Activated B cell treated with CpG ODN at 0.5 μM for 24 hours (primary cell): ENCODE results near the gene SULT4A1. TPM values are rescaled to one million over a fixed set of nuclear protein-coding genes. Genes with fewer than 3 reads are reported as not detected.

Source experiments
- ATAC-seq: fragments of 200-7000 bp; cut with Tn5 transposase; one replicate; pipeline ENCODE4 v1.10.0; 2021; ENCODE audit warnings: low read depth, mild to moderate bottlenecking, moderate library complexity
- CTCF ChIA-PET: fragments of 350-600 bp; sonication (Branson Sonifier 250); formaldehyde crosslinking; loops from one replicate; lab custom pipeline; 2021; ENCODE audit warnings: antibody characterized with exemption; lab: Charles Lee
- POLR2A ChIA-PET: fragments of 350-600 bp; sonication (Branson Sonifier 250); formaldehyde crosslinking; loops from one replicate; lab custom pipeline; 2021; ENCODE audit warnings: antibody characterized with exemption; lab: Charles Lee
- DNase-seq: peaks from one replicate; pipeline ENCODE4 v3.0.0; 2022
- H3K27ac Mint-ChIP-seq: one replicate; pipeline ENCODE4 v1.8.0; 2020; ENCODE audit warnings: mixed read lengths
- H3K27me3 Mint-ChIP-seq: one replicate; pipeline ENCODE4 v1.8.0; 2021; ENCODE audit warnings: mixed read lengths
- H3K36me3 Mint-ChIP-seq: one replicate; pipeline ENCODE4 v1.8.0; 2021; ENCODE audit warnings: low read depth, mixed read lengths
- H3K4me1 Mint-ChIP-seq: one replicate; pipeline ENCODE4 v1.8.0; 2021; ENCODE audit warnings: mixed read lengths
- H3K4me3 Mint-ChIP-seq: one replicate; pipeline ENCODE4 v1.8.0; 2020; ENCODE audit warnings: mild to moderate bottlenecking, mixed read lengths
- H3K9me3 Mint-ChIP-seq: one replicate; pipeline ENCODE4 v1.8.0; 2020; ENCODE audit warnings: mixed read lengths
- intact Hi-C: fragments of 100-400 bp; cut with micrococcal nuclease; formaldehyde crosslinking; loops from one replicate; pipeline ENCODE4 v1.15.1; 2024
- total RNA-seq: library from RNA; stranded (reverse); gene quantifications from 2 replicates; pipeline ENCODE4 v1.2.3, GENCODE V29; 2022
- TF ChIP-seq, protein P1 (sequence below): fragments of 200-600 bp; IDR thresholded peaks from one replicate; pipeline ENCODE4 v1.8.0; 2022; ENCODE audit warnings: antibody characterized with exemption, mild to moderate bottlenecking

The SULT4A1 gene
- total RNA-seq, 1 donor from 2014 or later = not detected

DNA sequence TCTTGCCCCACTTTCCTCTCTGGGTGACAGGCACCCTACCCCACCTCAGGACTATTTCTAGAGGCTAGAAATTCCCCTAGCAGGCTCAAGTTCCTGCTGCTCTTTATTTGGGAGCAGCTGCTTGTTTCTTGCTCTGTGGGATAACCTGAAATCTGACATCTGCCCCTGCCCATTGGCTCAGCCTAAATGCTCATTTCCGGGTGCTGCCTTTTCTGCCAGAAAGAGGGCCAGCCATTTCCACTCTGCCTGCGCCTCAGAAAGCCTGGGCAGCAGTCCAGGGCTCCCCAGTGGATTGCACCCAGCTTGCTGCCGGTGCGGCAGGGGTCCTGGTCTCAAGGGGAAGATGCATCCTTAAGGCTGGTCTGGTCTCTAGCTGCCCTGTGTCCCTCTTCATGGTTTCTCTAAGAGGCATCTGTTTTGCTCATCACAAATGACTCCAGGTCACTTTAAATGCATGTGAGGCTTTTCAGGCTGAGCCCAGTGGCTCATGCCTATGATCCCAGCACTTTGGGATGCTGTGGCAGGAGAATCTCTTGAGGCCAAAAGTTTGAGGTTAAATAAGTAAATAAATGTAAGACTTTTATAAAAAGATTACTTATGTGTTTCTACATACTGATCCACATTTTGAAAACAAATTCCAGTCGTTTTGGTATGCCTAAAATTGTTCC, 39.8 kb upstream of the SULT4A1 start:
- H3K27ac Mint-ChIP-seq = no peak overlapping the region
- TF ChIP-seq, protein P1, sequence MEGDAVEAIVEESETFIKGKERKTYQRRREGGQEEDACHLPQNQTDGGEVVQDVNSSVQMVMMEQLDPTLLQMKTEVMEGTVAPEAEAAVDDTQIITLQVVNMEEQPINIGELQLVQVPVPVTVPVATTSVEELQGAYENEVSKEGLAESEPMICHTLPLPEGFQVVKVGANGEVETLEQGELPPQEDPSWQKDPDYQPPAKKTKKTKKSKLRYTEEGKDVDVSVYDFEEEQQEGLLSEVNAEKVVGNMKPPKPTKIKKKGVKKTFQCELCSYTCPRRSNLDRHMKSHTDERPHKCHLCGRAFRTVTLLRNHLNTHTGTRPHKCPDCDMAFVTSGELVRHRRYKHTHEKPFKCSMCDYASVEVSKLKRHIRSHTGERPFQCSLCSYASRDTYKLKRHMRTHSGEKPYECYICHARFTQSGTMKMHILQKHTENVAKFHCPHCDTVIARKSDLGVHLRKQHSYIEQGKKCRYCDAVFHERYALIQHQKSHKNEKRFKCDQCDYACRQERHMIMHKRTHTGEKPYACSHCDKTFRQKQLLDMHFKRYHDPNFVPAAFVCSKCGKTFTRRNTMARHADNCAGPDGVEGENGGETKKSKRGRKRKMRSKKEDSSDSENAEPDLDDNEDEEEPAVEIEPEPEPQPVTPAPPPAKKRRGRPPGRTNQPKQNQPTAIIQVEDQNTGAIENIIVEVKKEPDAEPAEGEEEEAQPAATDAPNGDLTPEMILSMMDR = no peak
- H3K36me3 Mint-ChIP-seq = no peaks in the 10 kb centered on the region
- no peak for DNase-seq
- no peak for ATAC-seq
- H3K9me3 Mint-ChIP-seq = no peaks in the 10 kb centered on the region
- no peaks in the 10 kb centered on the region for H3K4me1 Mint-ChIP-seq
- POLR2A ChIA-PET = no interaction called here
- intact Hi-C loops = no loop called here
- H3K27me3 Mint-ChIP-seq = peaks cover 18% of the 10 kb centered on the region
- CTCF ChIA-PET = no interaction called here
- no peak overlapping the region for H3K4me3 Mint-ChIP-seq

- intact Hi-C loops = no loop called here
- no peak overlapping the region for H3K27ac Mint-ChIP-seq
- ChIA-PET POLR2A (no interaction called here), CTCF (no interaction called here)
- peaks cover 15% of the 10 kb centered on the region for H3K27me3 Mint-ChIP-seq
- no peak for ATAC-seq
- no peaks in the 10 kb centered on the region for H3K9me3 Mint-ChIP-seq
- DNase-seq = no peak
- no peaks in the 10 kb centered on the region for H3K4me1 Mint-ChIP-seq
- H3K36me3 Mint-ChIP-seq = no peaks in the 10 kb centered on the region
- TF ChIP-seq, protein P1 = no peak
- no peak overlapping the region for H3K4me3 Mint-ChIP-seq
Observed at GRCh38 chr22:43900206-43900605, 37.9 kb upstream of the SULT4A1 start.

- DNase-seq = no peak
- Mint-ChIP-seq H3K27me3 (peaks cover 13% of the 10 kb centered on the region), H3K9me3 (no peaks in the 10 kb centered on the region), H3K4me3 (no peak overlapping the region), H3K36me3 (no peaks in the 10 kb centered on the region), H3K4me1 (no peaks in the 10 kb centered on the region), H3K27ac (no peak overlapping the region)
- intact Hi-C loops = no loop called here
- no peak for ATAC-seq
- ChIA-PET CTCF (interaction anchor here (1.7 kb wide), 1 partner anchor 15 kb away, joined by 4 read pairs; no protein-coding TSS in a partner anchor), POLR2A (no interaction called here)
- TF ChIP-seq, protein P1 = no peak
Observed at GRCh38 chr22:43897751-43898261, 35.5 kb upstream of the SULT4A1 start.

- TF ChIP-seq, protein P1 = no peak
- DNase-seq (no peak), ATAC-seq (no peak)
- no peak overlapping the region for H3K27ac Mint-ChIP-seq
- H3K4me3 Mint-ChIP-seq = no peak overlapping the region
- H3K27me3 Mint-ChIP-seq = peaks cover 22% of the 10 kb centered on the region
- H3K36me3 Mint-ChIP-seq = no peaks in the 10 kb centered on the region
- POLR2A ChIA-PET = no interaction called here
- CTCF ChIA-PET = no interaction called here
- intact Hi-C loops = no loop called here
- no peaks in the 10 kb centered on the region for H3K9me3 Mint-ChIP-seq
- peaks cover 3% of the 10 kb centered on the region for H3K4me1 Mint-ChIP-seq
Observed at GRCh38 chr22:43895986-43896645, 33.8 kb upstream of the SULT4A1 start.

- H3K9me3 Mint-ChIP-seq = no peaks in the 10 kb centered on the region
- POLR2A ChIA-PET = no interaction called here
- DNase-seq = no peak
- H3K4me1 Mint-ChIP-seq = peaks cover 3% of the 10 kb centered on the region
- H3K27me3 Mint-ChIP-seq = peaks cover 34% of the 10 kb centered on the region
- no peak for ATAC-seq
- no peaks in the 10 kb centered on the region for H3K36me3 Mint-ChIP-seq
- CTCF ChIA-PET = no interaction called here
- TF ChIP-seq, protein P1 = no peak
- intact Hi-C loops = no loop called here
- no peak overlapping the region for H3K27ac Mint-ChIP-seq
- no peak overlapping the region for H3K4me3 Mint-ChIP-seq
Observed at GRCh38 chr22:43894122-43894521, 31.8 kb upstream of the SULT4A1 start.
